HCT116 (cell line): ENCODE results near the gene FNDC7. TPM values are rescaled to one million over a fixed set of nuclear protein-coding genes. Genes with fewer than 3 reads are reported as not detected.

Source experiments
- ATAC-seq: fragments of 200-7000 bp; cut with Tn5 transposase; 2 replicates; pipeline ENCODE4 v1.9.1; 2020; ENCODE audit warnings: mild to moderate bottlenecking, moderate library complexity
- BruUV-seq: library from RNA; stranded (reverse); fragments of 400-500 nt; replicated peaks from 2 replicates; lab custom pipeline; 2021; lab: Mats Ljungman, UMichigan
- CTCF ChIA-PET: fragments of 300-600 bp; sonication (Branson Sonifier 250); formaldehyde crosslinking; loops from one replicate; lab custom pipeline; 2021; ENCODE audit warnings: antibody characterized with exemption; lab: Charles Lee
- POLR2A ChIA-PET: fragments of 300-600, 350-600 bp; sonication (Branson Sonifier 250); formaldehyde crosslinking; loops from one replicate; lab custom pipeline; 2021; ENCODE audit warnings: antibody characterized with exemption; lab: Charles Lee
- RAD21 ChIA-PET, 2 experiments: fragments of 300-600 bp; sonication (Branson Sonifier 250); formaldehyde crosslinking; loops; one replicate each; lab custom pipeline; 2023; ENCODE audit warnings: low total read pairs in 2 of 2; ENCODE audit not compliant: uncharacterized antibody in 2 of 2, unreplicated experiment in 2 of 2, low non-redundant PET in 1 of 2; lab: Charles Lee
- DNase-seq: peaks from one replicate; pipeline ENCODE4 v3.0.0-alpha.2; 2010; ENCODE audit warnings: low read depth, low spot score
- H2AFZ ChIP-seq: fragments of 200-600 bp; shearing (Covaris generic), sonication (generic); 2 replicates; pipeline ENCODE4 v1.6.1; 2017; ENCODE audit warnings: low read depth, mixed run types, mixed read lengths, antibody characterized with exemption, low read length; ENCODE audit not compliant: poor library complexity, severe bottlenecking
- H3K27ac ChIP-seq: 2 replicates; pipeline ENCODE4 v1.5.1; 2012; ENCODE audit warnings: low read depth, low read length
- H3K27me3 ChIP-seq: fragments of 200-600 bp; sonication (generic); 2 replicates; pipeline ENCODE4 v1.6.1; 2016; ENCODE audit warnings: mixed run types, low read length, mixed read lengths; ENCODE audit not compliant: insufficient read depth
- H3K36me3 ChIP-seq, 2 experiments: fragments of 200-500 bp in 1 of 2; fragments of 200-600 bp in 1 of 2; sonication (Bioruptor generic) in 1 of 2; sonication (generic) in 1 of 2; 2 replicates each; pipeline versions ENCODE4 v1.5.1 to v1.6.1; 2014 to 2016; ENCODE audit warnings: low read length in 2 of 2, inconsistent platforms in 1 of 2, mixed read lengths in 1 of 2, mixed run types in 1 of 2; ENCODE audit not compliant: insufficient read depth in 2 of 2, control insufficient read depth in 1 of 2
- H3K4me1 ChIP-seq, 2 experiments: fragments of 200-600 bp in 1 of 2; sonication (generic) in 1 of 2; 2 replicates each; pipeline versions ENCODE4 v1.5.1 to v1.6.1; 2012 to 2017; ENCODE audit warnings: low read length in 2 of 2, inconsistent platforms in 1 of 2, mild to moderate bottlenecking in 1 of 2, mixed read lengths in 1 of 2, mixed run types in 1 of 2, moderate library complexity in 1 of 2; ENCODE audit not compliant: insufficient read depth in 2 of 2, control insufficient read depth in 1 of 2
- H3K4me2 ChIP-seq: fragments of 200-600 bp; sonication (generic); 2 replicates; pipeline ENCODE4 v1.6.1; 2017; ENCODE audit warnings: mixed run types, low read length, mixed read lengths
- H3K4me3 ChIP-seq, 2 experiments: fragments of 200-600 bp in 1 of 2; sonication (generic) in 1 of 2; replicated peaks in 1 of 2; 2 replicates each; pipeline ENCODE4 v1.5.1; 2011 to 2016; ENCODE audit warnings: low read length in 2 of 2, control low read depth in 1 of 2, low read depth in 1 of 2, mild to moderate bottlenecking in 1 of 2, mixed read lengths in 1 of 2, mixed run types in 1 of 2
- H3K79me2 ChIP-seq: fragments of 200-600 bp; sonication (generic); 2 replicates; pipeline ENCODE4 v1.6.1; 2017; ENCODE audit warnings: mild to moderate bottlenecking, mixed run types, low read length, moderate library complexity, mixed read lengths; ENCODE audit not compliant: insufficient read depth
- H3K9ac ChIP-seq: fragments of 200-600 bp; sonication (generic); 2 replicates; pipeline ENCODE4 v1.6.1; 2016; ENCODE audit warnings: low read length, mixed read lengths
- H3K9me2 ChIP-seq: fragments of 200-600 bp; sonication (generic), shearing (Covaris generic); 2 replicates; pipeline ENCODE4 v1.6.1; 2017; ENCODE audit warnings: mixed run types, mild to moderate bottlenecking, moderate library complexity; ENCODE audit not compliant: insufficient read depth
- H3K9me3 ChIP-seq, 2 experiments: fragments of 200-500 bp in 1 of 2; fragments of 200-600 bp in 1 of 2; sonication (Bioruptor generic) in 1 of 2; sonication (generic) in 1 of 2; 2 replicates each; pipeline ENCODE4 v1.6.1; 2014 to 2017; ENCODE audit warnings: low read length in 2 of 2, mixed read lengths in 2 of 2, inconsistent platforms in 1 of 2, low read depth in 1 of 2, mild to moderate bottlenecking in 1 of 2, mixed run types in 1 of 2, moderate library complexity in 1 of 2; ENCODE audit not compliant: control insufficient read depth in 1 of 2, insufficient read depth in 1 of 2
- H4K20me1 ChIP-seq: fragments of 200-600 bp; sonication (generic), shearing (Covaris generic); 2 replicates; pipeline ENCODE4 v1.6.1; 2017; ENCODE audit warnings: mixed run types, mild to moderate bottlenecking, moderate library complexity; ENCODE audit not compliant: insufficient read depth
- ATF3 ChIP-seq: IDR thresholded peaks from 2 replicates; pipeline ENCODE4 v1.6.1; 2012
- ELF1 ChIP-seq: IDR thresholded peaks from 2 replicates; pipeline ENCODE4 v1.6.1; 2012; ENCODE audit warnings: low read depth, borderline replicate concordance
- EZH2phosphoT487 ChIP-seq: fragments of 200-600 bp; IDR thresholded peaks from 2 replicates; pipeline ENCODE4 v1.6.1; 2018; ENCODE audit warnings: antibody characterized with exemption, borderline replicate concordance
- JUND ChIP-seq: IDR thresholded peaks from 2 replicates; pipeline ENCODE4 v1.6.1; 2012
- MAX ChIP-seq: IDR thresholded peaks from 2 replicates; pipeline ENCODE4 v1.6.1; 2012
- POLR2A ChIP-seq: IDR thresholded peaks from 2 replicates; pipeline ENCODE4 v1.7.0; 2011; ENCODE audit warnings: borderline replicate concordance; ENCODE audit not compliant: insufficient read depth, insufficient read length; ENCODE audit errors: extremely low read depth
- POLR2AphosphoS5 ChIP-seq: IDR thresholded peaks from 2 replicates; pipeline ENCODE4 v1.6.1; 2011; ENCODE audit warnings: mild to moderate bottlenecking, low read depth, low read length, moderate library complexity
- RAD21 ChIP-seq: IDR thresholded peaks from 2 replicates; pipeline ENCODE4 v1.6.1; 2012; ENCODE audit warnings: low read depth, mild to moderate bottlenecking
- SP1 ChIP-seq: IDR thresholded peaks from 2 replicates; pipeline ENCODE4 v1.6.1; 2012; ENCODE audit warnings: low read depth
- TCF7L2 ChIP-seq: IDR thresholded peaks from 2 replicates; pipeline ENCODE4 v1.7.0; 2011; ENCODE audit warnings: borderline replicate concordance, inconsistent platforms; ENCODE audit not compliant: insufficient read depth, insufficient read length; ENCODE audit errors: extremely low read depth
- YY1 ChIP-seq: IDR thresholded peaks from 2 replicates; pipeline ENCODE4 v1.6.1; 2011; ENCODE audit warnings: low read length, low read depth, moderate library complexity, mild to moderate bottlenecking; ENCODE audit not compliant: insufficient replicate concordance; ENCODE audit errors: extremely low read depth
- ZBTB33 ChIP-seq: IDR thresholded peaks from 2 replicates; pipeline ENCODE4 v1.6.1; 2011; ENCODE audit warnings: mild to moderate bottlenecking, low read length, moderate library complexity; ENCODE audit not compliant: insufficient replicate concordance; ENCODE audit errors: extremely low read depth
- ZFX ChIP-seq: fragments of 450-650 bp; IDR thresholded peaks from 2 replicates; pipeline ENCODE4 v1.6.1; 2017
- intact Hi-C: fragments of 100-400 bp; cut with micrococcal nuclease; formaldehyde crosslinking; loops from 2 replicates; pipeline ENCODE4 v1.10.0; 2022
- total RNA-seq: library from RNA; stranded (reverse); gene quantifications from one replicate; pipeline ENCODE4 v1.2.1, GENCODE V29; 2021; ENCODE audit not compliant: unreplicated experiment

FNDC7 gene
- total RNA-seq, 1 experiment from 2014 or later: 0.10 TPM

GRCh38 chr1:108767708-108768107 lies 55.0 kb downstream of the FNDC7 start (continued):
- TF ChIP-seq POLR2A (no peak), MAX (no peak), SP1 (no peak), ELF1 (no peak), JUND (no peak), ZFX (no peak), YY1 (no peak)

- Histone ChIP-seq H3K27me3 (no peaks in the 10 kb centered on the region), H3K9me2 (no peaks in the 10 kb centered on the region), H3K79me2 (no peaks in the 10 kb centered on the region), H3K9me3 (no peaks in the 10 kb centered on the region), H3K27ac (no peak overlapping the region), H3K36me3 (peaks cover under 1 to 5% of the 10 kb centered on the region in 2 experiments; a peak in 3 of 4 replicates), H2AFZ (no peak overlapping the region), H3K9ac (no peak overlapping the region), H3K4me1 (no peaks in the 10 kb centered on the region), H3K4me2 (no peak overlapping the region), H4K20me1 (no peaks in the 10 kb centered on the region), H3K4me3 (no peak overlapping the region)
- TF ChIP-seq ATF3 (no peak), JUND (no peak), SP1 (no peak), RAD21 (no peak), POLR2A (no peak), POLR2AphosphoS5 (no peak), ELF1 (no peak), ZBTB33 (no peak), TCF7L2 (no peak), ZFX (no peak), EZH2phosphoT487 (no peak)
- DNase-seq: no peak
- CTCF ChIA-PET: no interaction called here
- POLR2A ChIA-PET: interaction anchor here (0.5 kb wide), 1 partner anchor 13 kb away, joined by 3 read pairs; no protein-coding TSS in a partner anchor
- BruUV-seq: no TSS peak
- ATAC-seq: no peak
- RAD21 ChIA-PET: no interaction called here
- intact Hi-C loops: no loop called here
These were observed 65.1 kb downstream of the FNDC7 start for GRCh38 chr1:108777839-108778238.
